OCI-LY3 (cell line): ENCODE measurements around the gene CYP2C18.

Source experiments
- EZH2phosphoT487 ChIP-seq: fragments of 200-600 bp; shearing (Covaris generic); IDR thresholded peaks from 2 replicates; pipeline ENCODE4 v1.6.1; 2018; ENCODE audit warnings: antibody characterized with exemption, mixed run types, low read depth
- TF ChIP-seq, protein P1 (sequence below): fragments of 200-600, 300-600 bp; sonication (generic); IDR thresholded peaks from 2 replicates; pipeline ENCODE4 v1.5.1; 2014; ENCODE audit warnings: antibody characterized with exemption, low read length, low read depth

DNA sequence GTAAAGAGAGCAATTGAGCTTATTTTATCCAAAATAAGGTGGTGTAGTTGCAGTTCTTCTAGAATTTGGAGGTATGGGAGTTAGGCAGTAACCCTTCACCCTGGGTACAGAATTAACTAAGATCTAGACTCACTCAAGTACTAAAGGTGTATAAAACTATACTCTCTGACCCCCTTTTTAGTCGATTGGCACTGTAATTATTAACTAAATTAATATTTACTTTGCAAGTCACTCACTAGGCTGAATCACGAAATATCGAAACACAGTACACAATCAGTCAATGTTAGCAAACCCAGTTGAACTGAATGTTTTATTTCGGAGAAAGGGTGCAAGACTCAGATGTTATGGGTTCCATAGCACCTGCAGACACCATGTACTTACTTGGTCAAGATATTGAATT is 64.3 kb downstream of the CYP2C18 start:
- TF ChIP-seq, protein P1, sequence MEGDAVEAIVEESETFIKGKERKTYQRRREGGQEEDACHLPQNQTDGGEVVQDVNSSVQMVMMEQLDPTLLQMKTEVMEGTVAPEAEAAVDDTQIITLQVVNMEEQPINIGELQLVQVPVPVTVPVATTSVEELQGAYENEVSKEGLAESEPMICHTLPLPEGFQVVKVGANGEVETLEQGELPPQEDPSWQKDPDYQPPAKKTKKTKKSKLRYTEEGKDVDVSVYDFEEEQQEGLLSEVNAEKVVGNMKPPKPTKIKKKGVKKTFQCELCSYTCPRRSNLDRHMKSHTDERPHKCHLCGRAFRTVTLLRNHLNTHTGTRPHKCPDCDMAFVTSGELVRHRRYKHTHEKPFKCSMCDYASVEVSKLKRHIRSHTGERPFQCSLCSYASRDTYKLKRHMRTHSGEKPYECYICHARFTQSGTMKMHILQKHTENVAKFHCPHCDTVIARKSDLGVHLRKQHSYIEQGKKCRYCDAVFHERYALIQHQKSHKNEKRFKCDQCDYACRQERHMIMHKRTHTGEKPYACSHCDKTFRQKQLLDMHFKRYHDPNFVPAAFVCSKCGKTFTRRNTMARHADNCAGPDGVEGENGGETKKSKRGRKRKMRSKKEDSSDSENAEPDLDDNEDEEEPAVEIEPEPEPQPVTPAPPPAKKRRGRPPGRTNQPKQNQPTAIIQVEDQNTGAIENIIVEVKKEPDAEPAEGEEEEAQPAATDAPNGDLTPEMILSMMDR = no peak
- no peak for TF ChIP-seq EZH2phosphoT487
